ENCODE measurements around the gene PDAP1. TPM values are rescaled to one million over a fixed set of nuclear protein-coding genes. Genes with fewer than 3 reads are reported as not detected.

The PDAP1 gene
- total RNA-seq, 3 donors from 2014 or later, result 39.4 to 86.4 (median 51.5) TPM

DNA sequence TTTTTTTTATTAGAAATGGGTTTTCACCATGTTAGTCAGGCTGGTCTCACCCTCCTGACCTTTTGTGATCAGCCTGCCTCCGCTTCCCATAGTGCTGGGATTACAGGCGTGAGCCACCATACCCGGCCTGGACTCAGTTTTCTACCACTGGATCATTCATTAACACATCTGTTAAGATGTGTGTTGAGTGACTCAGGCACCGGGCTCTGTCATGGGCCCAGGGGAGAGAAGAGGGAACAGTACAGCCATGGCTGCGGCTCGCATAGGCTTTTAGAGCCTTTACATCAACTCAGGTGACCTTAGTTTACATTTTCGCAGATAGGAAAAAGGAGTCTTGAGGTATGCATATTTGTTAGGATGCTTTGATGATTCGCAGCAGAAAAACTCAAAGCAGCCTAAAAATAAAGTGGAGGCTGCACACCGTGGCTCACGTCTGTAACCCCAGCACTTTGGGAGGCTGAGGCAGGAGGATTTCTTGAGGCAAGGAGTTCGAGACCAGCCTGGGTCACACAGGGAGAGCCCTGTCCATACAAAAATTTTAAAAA, 36.9 kb downstream of the PDAP1 start:
- Histone ChIP-seq H3K27me3 (no peaks in the 10 kb centered on the region), H3K4me1 (no peaks in the 10 kb centered on the region), H3K4me3 (no peak overlapping the region), H3K27ac (no peak overlapping the region), H3K9me3 (no peaks in the 10 kb centered on the region), H3K36me3 (no peaks in the 10 kb centered on the region)
- intact Hi-C loops (cut with DNase I; ENCODE audit: low total_unique reads), result no loop called here
- TF ChIP-seq POLR2AphosphoS5 (IDR thresholded peaks at IDR 0.05) (no peak), CTCF (IDR thresholded peaks at IDR 0.05) (no peak), POLR2A (IDR thresholded peaks at IDR 0.05) (no peak)
- no peak for DNase-seq (ENCODE audit: low spot score in 2 of 2)

GRCh38 chr7:99369767-99370391, 38.5 kb downstream of the PDAP1 start:
- DNase-seq (ENCODE audit: low spot score in 2 of 2), result no peak
- intact Hi-C loops (cut with DNase I; ENCODE audit: low total_unique reads), result no loop called here
- Histone ChIP-seq H3K36me3 (no peaks in the 10 kb centered on the region), H3K9me3 (no peaks in the 10 kb centered on the region), H3K4me3 (no peak overlapping the region), H3K4me1 (no peaks in the 10 kb centered on the region), H3K27me3 (no peaks in the 10 kb centered on the region), H3K27ac (no peak overlapping the region)
- no peak for TF ChIP-seq POLR2AphosphoS5 (IDR thresholded peaks at IDR 0.05)
- no peak for TF ChIP-seq CTCF (IDR thresholded peaks at IDR 0.05)
- no peak for TF ChIP-seq POLR2A (IDR thresholded peaks at IDR 0.05)

DNA sequence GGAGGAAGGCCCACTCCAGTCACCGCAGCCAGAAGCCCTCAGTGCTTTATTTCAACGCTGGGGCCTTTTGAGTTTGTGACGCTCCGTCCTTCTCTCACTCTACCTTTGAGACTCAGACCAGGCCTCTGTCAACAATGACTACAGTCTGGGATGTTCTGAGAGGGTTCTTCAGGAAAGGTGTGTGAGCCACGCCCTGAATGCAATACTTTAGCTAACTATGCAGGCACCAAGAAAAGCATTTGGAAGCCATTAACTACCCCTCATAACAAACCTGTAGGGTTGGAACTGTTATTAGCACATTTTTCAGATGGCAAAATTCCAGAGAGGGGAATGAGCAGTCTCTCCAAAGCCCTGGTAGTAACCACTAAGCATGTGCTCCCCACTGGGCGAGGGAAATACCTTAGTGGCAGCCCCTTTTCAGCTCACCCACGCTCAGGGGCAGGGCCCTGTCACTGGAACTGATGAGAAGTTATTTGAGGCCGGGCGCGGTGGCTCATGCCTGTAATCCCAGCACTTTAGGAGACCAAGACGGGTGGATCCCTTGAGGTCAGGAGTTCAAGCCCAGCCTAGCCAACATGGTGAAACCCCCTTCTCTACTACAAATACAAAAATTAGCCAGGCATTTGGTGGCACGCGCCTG, 39.5 kb downstream of the PDAP1 start:
- TF ChIP-seq POLR2A (IDR thresholded peaks at IDR 0.05) (no peak), POLR2AphosphoS5 (IDR thresholded peaks at IDR 0.05) (no peak), CTCF (IDR thresholded peaks at IDR 0.05) (no peak)
- Histone ChIP-seq H3K9me3 (no peaks in the 10 kb centered on the region), H3K4me1 (no peaks in the 10 kb centered on the region), H3K36me3 (no peaks in the 10 kb centered on the region), H3K4me3 (no peak overlapping the region), H3K27ac (no peak overlapping the region), H3K27me3 (no peaks in the 10 kb centered on the region)
- intact Hi-C loops (cut with DNase I; ENCODE audit: low total_unique reads), result no loop called here
- no peak for DNase-seq (ENCODE audit: low spot score in 2 of 2)

GRCh38 chr7:99366646-99367045, 41.8 kb downstream of the PDAP1 start:
- no peak for TF ChIP-seq POLR2AphosphoS5 (IDR thresholded peaks at IDR 0.05)
- no peak for TF ChIP-seq POLR2A (IDR thresholded peaks at IDR 0.05)
- Histone ChIP-seq H3K27ac (no peak overlapping the region), H3K4me1 (no peaks in the 10 kb centered on the region), H3K9me3 (no peaks in the 10 kb centered on the region), H3K27me3 (no peaks in the 10 kb centered on the region), H3K4me3 (no peak overlapping the region), H3K36me3 (no peaks in the 10 kb centered on the region)
- no peak for DNase-seq (ENCODE audit: low spot score in 2 of 2)
- intact Hi-C loops (cut with DNase I; ENCODE audit: low total_unique reads), result no loop called here

DNA sequence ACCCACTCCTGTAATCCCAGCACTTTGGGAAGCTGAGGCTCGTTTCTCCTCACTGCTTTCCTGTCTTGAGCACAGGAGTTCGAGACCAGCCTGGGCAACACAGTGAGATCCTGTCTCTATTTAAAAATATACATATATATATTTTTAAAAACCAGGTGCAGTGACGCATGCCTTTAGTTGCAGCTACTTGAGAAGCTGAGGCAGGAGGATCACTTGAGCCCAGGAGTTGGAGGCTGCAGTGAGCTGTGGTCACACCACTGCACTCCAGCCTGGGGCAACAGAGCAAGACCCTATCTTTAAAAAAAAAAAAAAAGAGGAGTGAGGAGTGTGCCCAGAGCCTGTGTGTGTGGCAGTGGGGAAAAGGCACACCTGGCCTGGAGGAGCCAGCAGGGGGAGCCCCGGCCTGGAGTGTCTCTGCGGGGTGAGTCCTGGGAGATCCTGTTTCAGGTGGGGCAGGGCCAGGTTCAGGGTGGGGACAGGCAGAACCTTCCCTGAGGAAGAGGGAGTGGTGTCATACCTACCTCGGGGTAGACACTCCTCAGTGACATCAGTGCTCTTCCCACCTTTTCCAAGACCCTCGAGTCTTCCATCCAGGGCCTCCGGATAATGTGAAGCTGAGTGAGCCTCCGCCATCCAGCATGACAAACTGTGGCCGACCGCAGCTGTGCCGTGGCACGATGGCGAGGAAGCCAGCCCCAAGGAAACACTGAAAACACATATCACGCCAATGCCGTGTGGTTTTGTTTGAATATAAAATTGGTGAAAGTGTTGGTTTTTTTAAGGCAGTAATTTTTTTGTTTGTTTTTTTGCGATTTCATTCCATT, 42.9 kb downstream of the PDAP1 start:
- intact Hi-C loops (cut with DNase I; ENCODE audit: low total_unique reads), result no loop called here
- no peaks in the 10 kb centered on the region for H3K36me3 ChIP-seq
- no peak overlapping the region for H3K27ac ChIP-seq

More for the DNA sequence above, 42.9 kb downstream of the PDAP1 start:
- TF ChIP-seq POLR2A (IDR thresholded peaks at IDR 0.05) (no peak), CTCF (IDR thresholded peaks at IDR 0.05) (peak in 2 of 3 donors; percentile 33 to 43)
- DNase-seq (ENCODE audit: low spot score in 2 of 2), result no peak
- H3K27me3 ChIP-seq, result no peaks in the 10 kb centered on the region
- H3K4me3 ChIP-seq, result no peak overlapping the region
- H3K4me1 ChIP-seq, result no peaks in the 10 kb centered on the region
- H3K9me3 ChIP-seq, result no peaks in the 10 kb centered on the region

Measured in breast epithelium (tissue), 4 donors.